NCI-H187 treated with DMSO at 0.1 percent for 48 hours (cell line): Measurements from ENCODE around the gene SPATA18.
"Not testable (repeated sequence)": the region's sequence is repeated elsewhere in the genome, so short reads cannot be mapped to it uniquely, and the experiment has no call there.

Experiments
- DNase-seq: peaks from one replicate; lab custom pipeline; 2025; lab: John Stamatoyannopoulos, UW

Gene SPATA18

DNA sequence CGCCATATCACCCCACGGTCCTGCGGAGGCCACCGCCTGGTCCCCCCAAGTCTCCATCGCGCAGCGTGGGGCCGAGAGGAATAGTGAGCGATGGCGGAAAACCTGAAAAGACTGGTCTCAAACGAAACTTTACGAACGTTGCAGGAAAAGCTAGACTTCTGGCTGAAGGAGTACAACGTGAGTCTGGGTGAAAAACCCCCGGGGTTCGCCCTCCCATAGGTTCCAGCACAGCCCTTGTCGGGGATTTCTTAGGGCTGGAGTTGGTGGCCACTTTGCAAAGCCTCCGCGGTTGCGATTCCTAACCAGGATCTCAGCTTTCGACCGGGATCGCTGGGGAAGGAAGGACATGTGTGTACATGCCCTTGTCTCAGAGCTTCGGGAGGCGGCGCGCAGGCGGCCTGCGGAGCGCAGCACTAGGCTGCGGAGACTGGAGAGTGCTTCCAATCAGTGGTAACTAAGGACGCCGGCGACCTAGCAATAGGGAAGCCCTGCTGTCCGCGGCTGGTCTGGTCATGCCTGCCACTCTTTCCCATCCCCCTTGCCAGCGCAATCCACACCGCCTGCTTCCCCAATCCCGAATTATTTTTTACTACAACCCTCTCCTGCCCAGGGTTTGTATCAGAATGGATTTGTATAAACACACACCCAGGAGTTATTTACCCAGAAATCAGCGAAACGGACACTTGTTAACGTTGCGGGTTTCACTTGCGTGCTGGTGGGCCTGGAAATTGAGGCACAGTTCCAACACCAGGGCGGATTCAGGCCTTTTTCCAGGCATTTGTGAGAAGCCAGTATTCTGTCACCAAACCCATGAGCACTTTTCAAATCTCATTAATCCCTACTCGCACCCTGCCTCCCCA lies 741 bp downstream of the SPATA18 start:
- no peak for DNase-seq

GRCh38 chr4:52052475-52052780 lies 1.3 kb downstream of the SPATA18 start:
- no peak for DNase-seq

DNA sequence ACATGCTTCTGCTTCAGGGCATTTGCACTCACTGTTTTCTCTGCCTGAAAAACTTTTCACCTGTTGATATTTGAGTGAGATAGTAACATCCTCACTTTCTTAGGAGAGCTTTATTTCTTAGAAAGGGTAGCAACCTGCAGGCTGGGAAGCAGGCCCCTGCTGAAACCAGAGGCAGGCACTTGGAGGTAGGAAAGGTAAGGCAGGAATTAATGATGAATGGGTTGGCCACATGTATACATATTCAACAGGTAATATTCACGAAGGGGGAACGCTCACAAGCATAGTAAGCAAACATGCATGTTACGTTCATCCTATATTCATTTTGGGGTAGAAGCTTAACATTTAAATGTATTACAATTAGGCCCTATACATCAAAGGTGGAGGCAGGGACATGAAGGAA lies 3.1 kb downstream of the SPATA18 start:
- DNase-seq: no peak

DNA sequence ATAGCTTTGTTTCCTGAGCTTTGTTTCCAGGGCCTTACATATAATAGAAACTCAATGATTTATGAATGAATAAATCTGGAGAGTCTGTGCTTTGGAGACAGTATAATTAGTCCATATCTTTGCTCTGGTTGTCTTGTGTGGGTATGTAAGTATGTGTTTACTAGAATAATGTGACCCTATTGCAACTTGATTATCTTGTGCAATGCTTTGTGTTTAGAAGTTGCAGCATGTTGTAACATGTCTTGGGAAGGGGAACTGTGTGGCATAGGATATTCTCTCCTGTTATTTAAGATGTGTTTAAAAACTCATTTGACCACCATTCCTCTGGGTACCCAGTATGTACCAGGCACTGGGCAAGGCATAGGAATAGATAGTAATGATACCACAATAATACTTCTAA lies 6.1 kb downstream of the SPATA18 start:
- DNase-seq: no peak

GRCh38 chr4:52058275-52058674 lies 7.2 kb downstream of the SPATA18 start:
- no peak for DNase-seq

- DNase-seq: no peak
These were observed 8.3 kb downstream of the SPATA18 start for GRCh38 chr4:52059372-52059771.

DNA sequence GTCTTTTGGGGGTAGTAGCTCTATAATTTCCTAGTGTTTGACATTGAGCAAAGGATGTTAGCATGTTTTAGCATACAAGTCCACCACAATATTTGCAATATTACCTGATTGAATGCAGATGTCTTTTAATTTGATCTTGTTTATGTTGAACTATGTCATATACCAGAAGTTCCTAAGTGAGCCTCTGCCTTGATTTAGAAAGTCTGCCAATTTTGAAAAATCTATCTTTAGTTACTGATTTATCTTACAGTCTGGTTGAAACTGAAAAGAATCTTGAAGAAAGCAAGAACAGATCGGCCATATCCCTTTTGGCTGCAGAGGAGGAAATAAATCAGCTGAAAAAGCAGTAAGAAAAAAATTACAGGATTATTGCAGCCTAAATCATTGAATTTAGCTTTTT lies 18.5 kb downstream of the SPATA18 start:
- DNase-seq: no peak

DNA sequence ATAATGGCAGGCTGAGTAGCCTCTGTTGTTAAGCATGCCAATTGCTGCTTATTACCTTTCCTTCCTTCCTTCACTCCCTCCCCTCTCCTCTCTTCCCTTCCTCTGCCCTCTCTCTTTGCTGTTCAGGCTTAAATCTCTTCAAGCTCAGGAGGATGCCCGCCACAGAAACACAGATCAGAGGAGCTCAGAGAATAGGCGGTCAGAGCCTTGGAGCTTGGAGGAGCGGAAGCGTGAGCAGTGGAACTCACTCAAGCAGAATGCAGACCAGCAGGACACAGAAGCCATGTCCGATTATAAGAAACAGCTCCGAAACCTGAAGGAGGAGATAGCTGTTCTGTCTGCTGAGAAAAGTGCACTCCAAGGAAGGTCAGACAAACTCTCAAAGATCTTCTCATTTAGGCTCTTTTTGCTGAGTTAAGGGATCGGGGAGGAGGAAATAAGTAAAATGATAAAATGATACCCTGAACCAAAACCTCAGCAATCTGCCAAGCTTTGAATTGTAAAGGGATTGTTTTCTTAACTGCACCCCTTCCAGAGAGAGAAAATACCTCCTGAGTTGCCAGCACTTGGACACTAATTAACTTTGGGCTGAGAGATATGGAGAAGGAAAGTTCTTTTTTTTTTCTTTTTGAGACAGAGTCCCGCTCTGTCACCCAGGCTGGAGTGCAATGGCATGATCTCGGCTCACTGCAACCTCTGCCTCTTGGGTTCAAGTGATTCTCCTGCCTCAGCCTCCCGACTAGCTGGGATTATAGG lies 20.9 kb downstream of the SPATA18 start:
- no peak for DNase-seq

DNA sequence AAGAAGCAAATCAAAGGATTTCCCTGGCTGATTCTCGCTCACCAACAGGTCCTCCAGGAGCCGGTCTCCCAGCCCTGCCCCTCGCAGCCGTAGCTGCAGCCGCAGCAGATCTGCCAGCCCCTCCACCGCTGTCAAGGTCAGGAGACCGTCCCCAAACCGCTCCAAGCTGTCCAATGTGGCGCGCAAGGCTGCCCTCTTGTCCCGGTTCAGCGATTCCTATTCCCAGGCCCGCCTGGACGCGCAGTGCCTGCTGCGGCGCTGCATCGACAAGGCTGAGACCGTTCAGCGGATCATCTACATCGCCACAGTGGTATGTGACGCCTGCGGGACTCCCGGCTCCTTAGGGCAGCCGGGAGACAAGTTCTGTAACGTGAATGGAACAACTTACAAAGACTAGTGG lies 25.6 kb downstream of the SPATA18 start:
- no peak for DNase-seq

- DNase-seq: no peak
These were observed 28.6 kb downstream of the SPATA18 start for GRCh38 chr4:52079659-52080058.

DNA sequence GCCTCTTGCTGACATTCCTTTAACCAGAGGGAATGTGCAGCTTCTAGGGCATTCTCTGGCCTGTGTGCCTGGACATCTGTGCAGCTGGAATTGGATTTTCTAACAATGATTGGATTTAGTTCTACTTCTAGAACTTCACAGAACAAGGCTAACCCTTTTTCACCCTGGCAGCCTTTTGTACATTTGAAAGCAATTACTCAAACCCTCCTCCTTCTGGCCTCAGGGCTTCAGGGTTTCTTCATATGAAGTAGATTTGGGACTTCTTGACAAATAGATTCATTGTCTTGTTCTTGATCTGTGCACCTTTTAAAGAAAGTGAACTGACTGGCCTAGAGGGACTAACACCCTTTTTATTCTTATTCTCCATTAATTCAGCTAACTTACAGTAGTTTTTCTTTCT lies 30.1 kb downstream of the SPATA18 start:
- no peak for DNase-seq

DNA sequence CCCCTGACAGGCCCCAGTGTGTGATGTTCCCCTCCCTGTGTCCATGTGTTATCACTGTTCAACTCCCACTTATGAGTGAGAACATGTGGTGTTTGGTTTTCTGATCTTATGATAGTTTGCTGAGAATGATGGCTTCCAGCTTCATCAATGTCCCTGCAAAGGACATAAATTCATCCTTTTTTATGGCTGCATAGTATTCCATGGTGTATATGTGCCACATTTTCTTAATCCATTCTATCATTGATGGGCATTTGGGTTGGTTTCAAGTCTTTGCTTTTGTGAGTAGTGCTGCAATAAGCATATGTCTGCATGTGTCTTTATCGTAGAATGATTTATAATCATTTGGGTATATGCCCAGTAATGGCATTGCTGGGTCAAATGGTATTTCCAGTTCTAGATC lies 35.3 kb downstream of the SPATA18 start:
- not testable (repeated sequence) for DNase-seq

GRCh38 chr4:52091801-52092200 lies 40.7 kb downstream of the SPATA18 start:
- DNase-seq: no peak

- no peak for DNase-seq
These were observed 42.4 kb downstream of the SPATA18 start for GRCh38 chr4:52093466-52093865.

- no peak for DNase-seq
These were observed 43.5 kb downstream of the SPATA18 start for GRCh38 chr4:52094376-52095145.

GRCh38 chr4:52095374-52095773 lies 44.3 kb downstream of the SPATA18 start:
- no peak for DNase-seq

DNA sequence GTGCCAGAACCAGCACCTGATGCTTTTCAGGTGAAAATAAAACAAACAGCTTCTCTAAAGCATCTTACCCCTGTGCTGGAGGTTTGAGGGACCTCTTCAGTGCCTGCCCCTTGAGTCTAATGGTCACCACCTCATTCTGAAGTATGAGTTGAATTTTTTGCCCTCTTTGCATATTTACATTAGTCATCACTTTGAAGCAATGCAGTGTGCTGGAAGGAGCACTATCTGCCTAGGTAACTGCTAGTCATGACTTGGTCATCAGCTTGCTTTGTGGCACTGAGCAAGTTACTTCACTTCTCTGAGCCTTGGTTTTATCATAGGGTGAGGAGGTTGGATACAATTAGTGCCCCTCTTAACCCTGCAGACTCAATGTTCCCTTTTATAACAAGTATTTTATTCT lies 44.9 kb downstream of the SPATA18 start:
- DNase-seq: no peak

DNA sequence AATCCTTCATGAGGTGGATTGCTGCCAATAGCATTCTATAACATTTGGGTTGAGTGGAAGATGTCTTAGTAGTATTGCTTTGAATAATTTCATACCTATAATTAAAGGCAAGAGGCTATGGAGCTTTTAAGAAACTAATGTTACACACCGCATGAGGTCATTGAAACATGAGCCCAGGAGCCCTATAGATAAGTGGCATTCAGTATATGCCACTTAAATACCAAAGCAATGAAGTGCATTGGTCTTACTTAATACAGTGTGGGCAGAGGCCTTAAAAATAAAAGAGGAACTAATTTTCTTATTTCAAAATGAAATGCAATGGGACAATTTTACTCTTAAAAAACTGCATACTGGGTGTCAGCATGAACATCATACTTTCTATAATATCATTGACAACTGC lies 47.5 kb downstream of the SPATA18 start:
- DNase-seq: peak; percentile 13

DNA sequence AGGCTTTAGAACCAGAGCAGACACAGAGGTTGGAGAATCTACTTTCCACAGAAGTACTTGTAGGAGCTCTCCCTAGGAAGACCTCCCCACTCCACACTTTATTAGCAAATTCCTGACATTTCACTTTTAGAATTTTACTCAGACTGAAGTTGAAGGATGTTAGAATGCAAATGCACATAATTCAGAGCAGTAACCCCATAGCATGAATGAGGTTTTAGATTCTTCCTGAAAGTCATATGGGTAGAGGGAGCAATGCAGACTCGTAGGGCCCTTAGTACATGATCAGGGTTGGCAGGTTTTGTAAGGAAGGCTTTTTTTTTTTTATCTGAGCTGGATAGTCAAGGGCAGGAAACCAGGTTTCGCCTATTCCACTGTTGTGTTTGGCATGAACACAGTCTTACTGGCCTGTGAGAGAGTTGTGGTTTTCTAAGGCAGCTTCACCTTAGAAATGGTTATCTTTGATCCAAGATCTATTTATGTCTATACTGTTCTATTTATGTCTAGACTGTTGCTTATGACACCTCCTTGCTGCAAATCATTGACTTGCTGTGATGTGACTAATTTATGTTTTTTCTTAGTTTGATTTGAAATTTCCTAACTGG lies 48.9 kb downstream of the SPATA18 start:
- DNase-seq: no peak

DNA sequence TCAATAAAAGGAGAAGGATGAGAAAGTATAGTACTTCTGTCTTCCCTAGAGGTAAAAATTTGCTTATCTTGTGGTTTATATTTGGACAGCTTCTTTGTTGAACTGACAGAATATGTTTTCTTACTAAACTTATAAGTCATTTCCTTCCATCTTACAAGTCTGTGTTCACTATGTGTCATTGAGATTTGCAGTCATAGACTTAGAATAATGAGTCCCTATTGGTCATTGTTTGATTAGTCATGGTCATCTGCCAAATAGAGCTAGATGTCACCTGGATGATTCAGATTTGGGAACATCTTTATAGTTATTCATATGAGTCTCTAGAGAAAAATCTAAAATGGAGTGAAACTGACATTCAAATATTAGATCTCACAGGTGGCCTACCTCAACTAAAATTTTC lies 51.5 kb downstream of the SPATA18 start:
- no peak for DNase-seq

DNA sequence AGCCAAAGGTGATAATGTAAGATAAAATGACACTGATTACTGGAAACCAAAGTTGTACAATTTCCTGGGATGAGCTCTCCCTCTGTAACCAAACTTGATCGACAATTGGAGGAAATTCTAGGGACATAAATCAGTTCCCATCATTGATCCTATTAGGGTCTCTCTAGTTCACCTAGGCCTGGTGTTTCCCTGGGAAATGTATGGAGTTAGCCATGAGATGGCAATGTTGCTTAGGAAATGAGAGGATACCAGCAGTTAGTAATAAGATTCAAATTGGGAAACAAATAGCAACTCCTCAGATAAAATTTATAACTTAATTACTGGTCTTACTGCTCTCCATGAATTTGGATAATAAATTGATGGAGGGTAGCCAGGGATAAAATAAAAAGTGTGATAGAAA lies 52.2 kb downstream of the SPATA18 start:
- DNase-seq: no peak

DNA sequence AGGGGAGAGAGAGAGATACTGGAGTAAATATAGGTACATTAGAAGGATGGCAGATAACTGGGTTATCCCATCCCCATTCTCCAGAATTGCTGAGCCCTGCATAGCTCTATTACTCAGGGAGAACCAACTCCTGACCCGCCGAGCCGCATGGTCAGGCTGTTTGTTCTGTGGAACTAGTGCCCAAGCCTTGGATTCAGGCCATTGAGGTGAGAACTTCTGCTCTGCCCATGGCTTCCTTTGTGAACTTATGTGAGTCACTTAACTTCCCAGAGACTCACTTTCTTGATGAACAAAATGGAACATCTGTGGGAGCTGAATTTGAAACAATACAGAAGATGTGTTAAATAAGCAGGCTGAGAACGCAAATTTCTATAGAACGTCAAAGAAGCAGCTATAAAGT lies 54.2 kb downstream of the SPATA18 start:
- no peak for DNase-seq
